BLaER1 treated with 17β-estradiol and CSF1 and Interleukin-3, amounts not matched to agents 10 nM and 100 nM (cell line): ENCODE results near the gene BEND5.
A peak's percentile ranks its signal among the peaks of the same experiment; 100 is the strongest.

Source experiments
- H3K27ac ChIP-seq, 11 experiments: shearing (Covaris generic); formaldehyde crosslinking; 2 replicates each; pipeline ENCODE4 v1.8.1; 2022
- H3K27me3 ChIP-seq, 11 experiments: shearing (Covaris generic); formaldehyde crosslinking; 2 replicates each; pipeline ENCODE4 v1.8.1; 2022
- H3K36me3 ChIP-seq, 11 experiments: shearing (Covaris generic); formaldehyde crosslinking; 2 replicates each; pipeline ENCODE4 v1.8.1; 2022
- H3K4me1 ChIP-seq, 10 experiments: shearing (Covaris generic); formaldehyde crosslinking; 2 replicates each; pipeline ENCODE4 v1.8.1; 2022
- H3K4me2 ChIP-seq, 11 experiments: shearing (Covaris generic); formaldehyde crosslinking; 2 replicates each; pipeline ENCODE4 v1.8.1; 2022
- H3K4me3 ChIP-seq, 10 experiments: shearing (Covaris generic); formaldehyde crosslinking; 2 replicates each; pipeline ENCODE4 v1.8.1; 2022
- H3K9ac ChIP-seq, 11 experiments: shearing (Covaris generic); formaldehyde crosslinking; 2 replicates each; pipeline ENCODE4 v1.8.1; 2022
- H3K9me3 ChIP-seq, 11 experiments: shearing (Covaris generic); formaldehyde crosslinking; replicated peaks in 1 of 11; 2 replicates each; pipeline ENCODE4 v1.8.1; 2022
- H4K20me1 ChIP-seq, 11 experiments: shearing (Covaris generic); formaldehyde crosslinking; 2 replicates each; pipeline ENCODE4 v1.8.1; 2022
- Cebpa-rat ChIP-seq, 11 experiments: shearing (Covaris generic); IDR thresholded peaks; 2 replicates each; pipeline ENCODE4 v1.8.1; 2022

The BEND5 gene

GRCh38 chr1:48743480-48743879, 33.2 kb downstream of the BEND5 start:
- peaks cover 3 to 100% (median 98%) of the 10 kb centered on the region in 11 experiments; a peak in 19 of 22 replicates for H3K36me3 ChIP-seq
- H3K27ac ChIP-seq = no peak overlapping the region
- TF ChIP-seq Cebpa-rat (IDR thresholded peaks at IDR 0.05) = no peak
- H3K4me3 ChIP-seq = no peak overlapping the region
- no peak overlapping the region for H3K4me2 ChIP-seq
- no peak overlapping the region for H3K9ac ChIP-seq
- H3K27me3 ChIP-seq = no peaks in the 10 kb centered on the region
- H3K4me1 ChIP-seq = peaks cover 0 to 11% (median 3%) of the 10 kb centered on the region in 10 experiments; a peak in 9 of 20 replicates
- H4K20me1 ChIP-seq = peaks cover 0 to 15% (median 0%) of the 10 kb centered on the region in 11 experiments; a peak in 6 of 22 replicates
- H3K9me3 ChIP-seq = no peaks in the 10 kb centered on the region

DNA sequence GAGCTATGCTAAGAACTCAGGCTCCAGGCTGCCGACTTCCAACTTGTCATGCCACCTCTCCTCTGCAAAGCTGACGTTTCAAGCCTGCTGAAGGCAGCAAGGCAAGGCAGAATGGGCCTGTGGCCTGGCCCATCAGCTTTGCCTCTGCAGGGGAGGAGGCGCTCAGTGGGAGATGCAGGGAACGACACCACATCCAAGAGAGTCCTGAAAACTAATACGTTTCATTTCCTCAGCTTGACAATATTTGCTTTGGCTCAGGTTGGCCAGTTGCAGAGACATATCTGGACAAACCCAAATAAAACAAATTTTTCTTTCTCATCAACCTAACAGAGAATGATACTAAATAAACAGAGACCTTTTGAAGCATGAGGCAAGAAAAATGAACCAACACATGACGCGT, 35.3 kb downstream of the BEND5 start:
- no peaks in the 10 kb centered on the region for H3K27me3 ChIP-seq
- H3K36me3 ChIP-seq = peaks cover 3 to 100% (median 100%) of the 10 kb centered on the region in 11 experiments; a peak in 19 of 22 replicates
- H3K4me2 ChIP-seq = no peak overlapping the region
- H3K4me1 ChIP-seq = peaks cover 0 to 17% (median 5%) of the 10 kb centered on the region in 10 experiments; a peak in 9 of 20 replicates
- H3K9me3 ChIP-seq = no peaks in the 10 kb centered on the region
- H4K20me1 ChIP-seq = peaks cover 0 to 11% (median 0%) of the 10 kb centered on the region in 11 experiments; a peak in 7 of 22 replicates
- no peak overlapping the region for H3K9ac ChIP-seq
- no peak overlapping the region for H3K4me3 ChIP-seq
- H3K27ac ChIP-seq = no peak overlapping the region
- no peak for TF ChIP-seq Cebpa-rat (IDR thresholded peaks at IDR 0.05)

- no peak overlapping the region for H3K27ac ChIP-seq
- peaks cover 0 to 10% (median 0%) of the 10 kb centered on the region in 11 experiments; a peak in 7 of 22 replicates for H4K20me1 ChIP-seq
- no peak overlapping the region for H3K4me3 ChIP-seq
- peaks cover 8 to 100% (median 100%) of the 10 kb centered on the region in 11 experiments; a peak in 20 of 22 replicates for H3K36me3 ChIP-seq
- no peak for TF ChIP-seq Cebpa-rat (IDR thresholded peaks at IDR 0.05)
- H3K9me3 ChIP-seq = no peaks in the 10 kb centered on the region
- H3K4me1 ChIP-seq = peaks cover 0 to 17% (median 5%) of the 10 kb centered on the region in 10 experiments; a peak in 9 of 20 replicates
- no peak overlapping the region for H3K4me2 ChIP-seq
- H3K9ac ChIP-seq = no peak overlapping the region
- no peaks in the 10 kb centered on the region for H3K27me3 ChIP-seq
Measured at GRCh38 chr1:48740621-48741020, 36.1 kb downstream of the BEND5 start.

DNA sequence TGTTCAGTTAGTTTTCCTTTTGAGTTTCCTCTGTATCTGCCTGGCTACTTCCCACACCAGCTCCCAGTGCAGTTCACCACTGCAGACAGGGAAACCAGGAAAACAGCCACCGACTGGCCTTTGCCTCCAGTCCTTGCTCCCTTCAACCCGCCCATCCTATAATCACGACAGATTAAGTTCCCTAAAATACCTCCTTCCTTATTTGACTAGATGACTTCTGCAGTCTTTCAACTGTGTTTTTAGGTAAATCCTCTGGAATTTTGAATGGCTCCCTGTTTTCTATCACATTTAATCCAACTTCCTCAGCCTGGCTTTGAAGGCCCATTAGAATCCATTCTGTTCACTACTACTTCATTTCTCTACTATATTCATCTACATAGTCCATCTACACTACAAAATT, 37.6 kb downstream of the BEND5 start:
- H3K27ac ChIP-seq = no peak overlapping the region
- H3K4me3 ChIP-seq = no peak overlapping the region
- H3K36me3 ChIP-seq = peaks cover 13 to 100% (median 100%) of the 10 kb centered on the region in 11 experiments
- peaks cover 0 to 10% (median 0%) of the 10 kb centered on the region in 11 experiments; a peak in 7 of 22 replicates for H4K20me1 ChIP-seq
- H3K9me3 ChIP-seq = no peaks in the 10 kb centered on the region
- no peak overlapping the region for H3K9ac ChIP-seq
- no peaks in the 10 kb centered on the region for H3K27me3 ChIP-seq
- TF ChIP-seq Cebpa-rat (IDR thresholded peaks at IDR 0.05) = no peak
- peaks cover 0 to 17% (median 5%) of the 10 kb centered on the region in 10 experiments; a peak in 9 of 20 replicates for H3K4me1 ChIP-seq
- H3K4me2 ChIP-seq = peak overlapping the region in 4 of 11 experiments; percentile 4 to 70 (median 50); a peak in 6 of 22 replicates

DNA sequence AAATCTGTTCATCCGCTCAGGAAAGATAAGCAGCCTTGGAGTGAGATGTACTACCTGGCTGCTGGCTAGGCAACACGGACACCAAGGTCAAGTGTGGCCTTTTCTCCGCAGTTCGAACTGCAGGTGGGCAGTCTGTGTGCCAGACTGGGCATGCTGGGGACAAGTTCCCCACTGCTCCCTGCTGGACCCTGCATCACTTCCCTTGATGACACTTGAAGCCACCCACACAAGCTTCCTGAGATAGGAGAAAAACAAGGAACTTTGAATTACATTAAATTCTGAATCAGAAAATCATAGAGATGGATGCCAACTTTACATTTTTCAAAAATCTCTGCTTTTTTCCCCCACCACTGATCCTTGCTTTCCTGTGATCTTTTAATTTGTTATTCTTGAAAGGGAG, 38.3 kb downstream of the BEND5 start:
- Histone ChIP-seq H3K9ac (no peak overlapping the region), H3K4me2 (peak overlapping the region in 3 of 11 experiments; percentile 33 to 70 (median 68); a peak in 7 of 22 replicates), H3K4me3 (no peak overlapping the region), H3K4me1 (peaks cover 0 to 17% (median 5%) of the 10 kb centered on the region in 10 experiments; a peak in 9 of 20 replicates), H4K20me1 (peaks cover 0 to 10% (median 0%) of the 10 kb centered on the region in 11 experiments; a peak in 7 of 22 replicates), H3K27ac (no peak overlapping the region), H3K9me3 (no peaks in the 10 kb centered on the region), H3K27me3 (no peaks in the 10 kb centered on the region), H3K36me3 (peaks cover 19 to 100% (median 100%) of the 10 kb centered on the region in 11 experiments)
- TF ChIP-seq Cebpa-rat (IDR thresholded peaks at IDR 0.05) = no peak

GRCh38 chr1:48735796-48736195, 40.9 kb downstream of the BEND5 start:
- H3K9me3 ChIP-seq = no peaks in the 10 kb centered on the region
- no peaks in the 10 kb centered on the region for H3K27me3 ChIP-seq
- H3K9ac ChIP-seq = no peak overlapping the region
- peaks cover 0 to 10% (median 0%) of the 10 kb centered on the region in 11 experiments; a peak in 5 of 22 replicates for H4K20me1 ChIP-seq
- TF ChIP-seq Cebpa-rat (IDR thresholded peaks at IDR 0.05) = no peak
- H3K4me2 ChIP-seq = no peak overlapping the region
- peaks cover 16 to 100% (median 100%) of the 10 kb centered on the region in 11 experiments for H3K36me3 ChIP-seq
- no peak overlapping the region for H3K4me3 ChIP-seq
- no peak overlapping the region; a peak in 1 of 22 replicates for H3K27ac ChIP-seq
- peaks cover 0 to 17% (median 5%) of the 10 kb centered on the region in 10 experiments; a peak in 9 of 20 replicates for H3K4me1 ChIP-seq

DNA sequence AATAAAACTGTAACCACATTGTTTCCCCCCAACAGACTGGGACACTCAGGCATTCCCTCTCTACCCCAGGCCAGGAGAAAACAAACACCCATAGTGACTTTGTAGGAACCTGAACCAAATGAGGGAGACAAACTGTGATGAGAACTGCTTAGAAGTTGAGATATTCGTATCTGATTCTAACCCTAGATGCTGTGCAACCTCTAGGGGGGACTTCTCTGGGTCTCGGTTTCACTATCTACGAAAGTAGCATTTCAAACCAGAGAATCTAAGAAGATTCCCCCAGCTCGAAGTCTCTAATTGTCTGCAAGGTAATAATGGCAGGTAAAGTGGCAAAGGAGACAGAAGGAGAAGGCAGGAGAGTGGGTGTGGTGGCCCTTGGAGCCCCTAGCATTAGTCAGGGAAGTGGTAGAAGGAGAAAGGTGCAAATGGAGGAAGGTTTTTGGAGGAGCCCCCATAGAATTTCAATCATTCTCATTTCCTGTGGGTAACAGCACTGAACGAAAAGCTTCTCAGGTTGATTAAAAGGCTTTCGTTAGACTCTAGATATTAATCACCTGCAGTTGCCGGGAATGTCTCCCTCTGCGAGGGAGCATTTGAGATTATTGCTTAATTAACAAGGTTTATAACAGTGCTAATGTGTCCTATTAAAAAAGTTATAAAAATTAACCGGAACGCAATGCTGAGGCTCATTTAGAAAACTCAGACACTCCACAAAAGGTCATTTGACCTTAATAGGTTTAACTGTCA, 46.4 kb downstream of the BEND5 start:
- Histone ChIP-seq H3K4me3 (no peak overlapping the region), H3K36me3 (peaks cover 11 to 90% (median 88%) of the 10 kb centered on the region in 11 experiments), H3K4me1 (no peaks in the 10 kb centered on the region), H3K4me2 (no peak overlapping the region), H3K27ac (no peak overlapping the region), H3K9me3 (no peaks in the 10 kb centered on the region), H3K9ac (no peak overlapping the region), H4K20me1 (peaks cover 0 to 13% (median 0%) of the 10 kb centered on the region in 11 experiments; a peak in 6 of 22 replicates), H3K27me3 (no peaks in the 10 kb centered on the region)
- no peak for TF ChIP-seq Cebpa-rat (IDR thresholded peaks at IDR 0.05)

DNA sequence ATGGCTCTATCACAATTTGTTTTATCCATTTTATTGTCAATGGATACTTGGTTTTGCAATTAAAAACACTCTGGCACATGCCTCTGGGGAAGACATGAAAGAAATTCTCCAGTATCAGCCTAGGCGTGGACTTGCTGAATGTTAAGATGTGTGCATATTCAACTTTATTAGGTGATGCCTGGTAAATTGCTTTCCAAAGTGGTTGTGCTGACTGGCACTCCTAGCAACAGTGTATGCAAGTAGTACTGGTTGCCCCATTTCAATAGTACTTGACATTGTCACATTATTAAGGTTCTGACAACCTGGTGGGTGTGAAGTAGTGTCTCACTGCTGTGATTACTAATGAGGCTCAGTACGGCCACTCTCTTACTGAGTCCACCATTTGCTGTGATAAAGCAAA, 48.1 kb downstream of the BEND5 start:
- no peak overlapping the region for H3K4me2 ChIP-seq
- no peaks in the 10 kb centered on the region for H3K4me1 ChIP-seq
- H3K36me3 ChIP-seq = peaks cover 2 to 72% (median 71%) of the 10 kb centered on the region in 11 experiments; a peak in 21 of 22 replicates
- H3K27ac ChIP-seq = no peak overlapping the region
- H3K9me3 ChIP-seq = no peaks in the 10 kb centered on the region
- H3K9ac ChIP-seq = no peak overlapping the region
- no peak overlapping the region for H3K4me3 ChIP-seq
- H4K20me1 ChIP-seq = peaks cover 0 to 13% (median 0%) of the 10 kb centered on the region in 11 experiments; a peak in 6 of 22 replicates
- no peak for TF ChIP-seq Cebpa-rat (IDR thresholded peaks at IDR 0.05)
- H3K27me3 ChIP-seq = no peaks in the 10 kb centered on the region

DNA sequence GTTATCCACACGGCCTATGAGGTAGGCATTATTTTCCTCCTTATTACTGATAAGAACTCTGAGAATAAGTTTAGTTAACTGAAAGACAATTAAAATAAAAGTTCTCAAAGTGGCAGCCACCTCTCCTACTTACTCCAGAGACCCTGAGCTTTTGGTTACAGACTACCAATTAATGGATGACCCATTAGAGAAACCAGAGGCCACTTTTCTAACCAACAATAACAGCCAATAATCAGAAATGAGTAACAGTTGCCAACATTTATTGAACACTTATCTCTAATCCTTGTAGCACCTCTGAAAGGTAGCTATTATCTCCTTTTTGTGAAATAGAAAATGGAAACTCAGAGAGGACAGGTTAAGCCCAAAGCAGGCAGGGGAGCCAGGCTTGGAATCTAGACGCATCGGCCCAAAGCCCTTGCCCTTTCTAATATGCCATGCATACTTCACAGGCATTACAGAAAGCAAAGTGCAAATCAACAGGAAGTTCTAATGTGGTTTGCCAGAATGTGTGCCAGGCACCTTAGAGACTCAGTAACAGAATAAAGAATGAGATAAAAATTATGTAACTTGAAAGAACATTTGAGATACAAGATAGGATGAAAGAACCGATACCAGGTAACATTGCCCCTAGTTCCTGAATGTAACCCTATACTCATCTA, 50.0 kb downstream of the BEND5 start:
- H3K27me3 ChIP-seq = no peaks in the 10 kb centered on the region
- no peak for TF ChIP-seq Cebpa-rat (IDR thresholded peaks at IDR 0.05)

More for the DNA sequence above, 50.0 kb downstream of the BEND5 start:
- H3K9me3 ChIP-seq = no peaks in the 10 kb centered on the region
- H3K4me3 ChIP-seq = no peak overlapping the region
- H3K4me2 ChIP-seq = no peak overlapping the region
- H4K20me1 ChIP-seq = peaks cover 0 to 13% (median 0%) of the 10 kb centered on the region in 11 experiments; a peak in 6 of 22 replicates
- H3K27ac ChIP-seq = no peak overlapping the region
- no peaks in the 10 kb centered on the region for H3K4me1 ChIP-seq
- no peak overlapping the region for H3K9ac ChIP-seq
- peaks cover 0 to 53% (median 52%) of the 10 kb centered on the region in 11 experiments; a peak in 21 of 22 replicates for H3K36me3 ChIP-seq
